Measurements from ENCODE around the gene FBXL17. TPM values are rescaled to one million over a fixed set of nuclear protein-coding genes. Genes with fewer than 3 reads are reported as not detected.
A peak's percentile ranks its signal among the peaks of the same experiment; 100 is the strongest.
"Not testable (repeated sequence)": the region's sequence is repeated elsewhere in the genome, so short reads cannot be mapped to it uniquely, and the experiment has no call there.

FBXL17 gene
- total and polyA plus RNA-seq, 3 experiments from 2014 or later, result 6.4 to 8.2 (median 6.9) TPM

GRCh38 chr5:108409786-108410185 is 27.9 kb upstream of the FBXL17 start:
- Mint-ChIP-seq H3K27ac (no peak overlapping the region), H3K27me3 (peaks cover 0 to 6% of the 10 kb centered on the region in 2 donors), H3K9me3 (peaks cover 0 to 6% (median 0%) of the 10 kb centered on the region in 5 donors), H3K36me3 (no peaks in the 10 kb centered on the region), H3K4me3 (no peak overlapping the region), H3K4me1 (no peaks in the 10 kb centered on the region)
- Histone ChIP-seq H3K27ac (ENCODE audit: low read depth, low read length) (no peak overlapping the region), H3K4me1 (ENCODE audit: insufficient read depth, low read length) (no peaks in the 10 kb centered on the region), H3K27me3 (ENCODE audit: insufficient read depth, low read length, poor library complexity, severe bottlenecking) (no peaks in the 10 kb centered on the region), H3K4me3 (ENCODE audit: low read length) (no peak overlapping the region), H3K9me3 (ENCODE audit: low read length) (no peaks in the 10 kb centered on the region), H3K36me3 (ENCODE audit: insufficient read depth, low read length) (no peaks in the 10 kb centered on the region)
- DNase-seq, result no peak
- ChIA-PET POLR2A (no interaction called here), CTCF (no interaction called here)

- H3K36me3 ChIP-seq (ENCODE audit: insufficient read depth, low read length); DNase-seq; H3K4me1 ChIP-seq (ENCODE audit: insufficient read depth, low read length); H3K4me3 ChIP-seq (ENCODE audit: low read length); H3K9me3 ChIP-seq (ENCODE audit: low read length); H3K27ac ChIP-seq (ENCODE audit: low read depth, low read length); POLR2A ChIA-PET; H3K4me1 Mint-ChIP-seq; H3K36me3 Mint-ChIP-seq; CTCF ChIA-PET; H3K27me3 ChIP-seq (ENCODE audit: insufficient read depth, low read length, poor library complexity, severe bottlenecking); H3K27ac Mint-ChIP-seq; H3K4me3 Mint-ChIP-seq: not testable (repeated sequence)
- peaks cover 5 to 27% (median 12%) of the 10 kb centered on the region in 5 donors for H3K9me3 Mint-ChIP-seq
- H3K27me3 Mint-ChIP-seq, result peaks cover 20 to 39% of the 10 kb centered on the region in 2 donors
Observed at GRCh38 chr5:108405201-108405600, 23.3 kb upstream of the FBXL17 start.

- Histone ChIP-seq H3K36me3 (ENCODE audit: insufficient read depth, low read length) (no peaks in the 10 kb centered on the region), H3K4me1 (ENCODE audit: insufficient read depth, low read length) (no peaks in the 10 kb centered on the region), H3K4me3 (ENCODE audit: low read length) (no peak overlapping the region), H3K9me3 (ENCODE audit: low read length) (no peaks in the 10 kb centered on the region), H3K27ac (ENCODE audit: low read depth, low read length) (no peak overlapping the region), H3K27me3 (ENCODE audit: insufficient read depth, low read length, poor library complexity, severe bottlenecking) (peaks cover 10% of the 10 kb centered on the region)
- Mint-ChIP-seq H3K36me3 (peaks cover 0 to 14% (median 1%) of the 10 kb centered on the region in 3 donors), H3K9me3 (peaks cover under 1 to 22% (median 10%) of the 10 kb centered on the region in 5 donors), H3K27ac (no peak overlapping the region), H3K4me3 (no peak overlapping the region), H3K27me3 (peaks cover 19 to 50% of the 10 kb centered on the region in 2 donors), H3K4me1 (no peaks in the 10 kb centered on the region)
- ChIA-PET CTCF (no interaction called here), POLR2A (no interaction called here)
- DNase-seq, result no peak
Observed at GRCh38 chr5:108398964-108399363, 17.1 kb upstream of the FBXL17 start.

- DNase-seq; H3K27ac ChIP-seq (ENCODE audit: low read depth, low read length); H3K4me3 Mint-ChIP-seq; H3K4me1 ChIP-seq (ENCODE audit: insufficient read depth, low read length); H3K27ac Mint-ChIP-seq; H3K27me3 ChIP-seq (ENCODE audit: insufficient read depth, low read length, poor library complexity, severe bottlenecking); CTCF ChIA-PET; H3K4me3 ChIP-seq (ENCODE audit: low read length); H3K9me3 ChIP-seq (ENCODE audit: low read length); POLR2A ChIA-PET; H3K36me3 ChIP-seq (ENCODE audit: insufficient read depth, low read length); H3K4me1 Mint-ChIP-seq: not testable (repeated sequence)
- Mint-ChIP-seq H3K36me3 (peaks cover 0 to 14% (median 1%) of the 10 kb centered on the region in 3 donors), H3K9me3 (peaks cover 0 to 12% (median 4%) of the 10 kb centered on the region in 5 donors), H3K27me3 (peaks cover 15 to 30% of the 10 kb centered on the region in 2 donors)
Observed at GRCh38 chr5:108396837-108397236, 14.9 kb upstream of the FBXL17 start.

GRCh38 chr5:108387758-108388157 is 5.9 kb upstream of the FBXL17 start:
- CTCF ChIA-PET, result no interaction called here
- Histone ChIP-seq H3K9me3 (ENCODE audit: low read length) (no peaks in the 10 kb centered on the region), H3K27me3 (ENCODE audit: insufficient read depth, low read length, poor library complexity, severe bottlenecking) (no peaks in the 10 kb centered on the region), H3K4me3 (ENCODE audit: low read length) (no peak overlapping the region), H3K4me1 (ENCODE audit: insufficient read depth, low read length) (peaks cover 14% of the 10 kb centered on the region), H3K36me3 (ENCODE audit: insufficient read depth, low read length) (no peaks in the 10 kb centered on the region), H3K27ac (ENCODE audit: low read depth, low read length) (no peak overlapping the region)
- Mint-ChIP-seq H3K4me1 (peaks cover 13 to 19% (median 13%) of the 10 kb centered on the region in 3 donors), H3K4me3 (no peak overlapping the region), H3K27ac (no peak overlapping the region), H3K9me3 (no peaks in the 10 kb centered on the region), H3K36me3 (peaks cover 0 to 1% (median 0%) of the 10 kb centered on the region in 3 donors), H3K27me3 (no peaks in the 10 kb centered on the region)
- DNase-seq, result no peak
- POLR2A ChIA-PET, result interaction anchor here (0.6 kb wide), 1 partner anchor 340 kb away, joined by 3 read pairs; no protein-coding TSS in a partner anchor

GRCh38 chr5:108386345-108387061 is 4.6 kb upstream of the FBXL17 start:
- no peaks in the 10 kb centered on the region for H3K36me3 ChIP-seq (ENCODE audit: insufficient read depth, low read length)
- no peaks in the 10 kb centered on the region for H3K9me3 ChIP-seq (ENCODE audit: low read length)
- H3K9me3 Mint-ChIP-seq, result no peaks in the 10 kb centered on the region
- peaks cover 0 to 7% (median 0%) of the 10 kb centered on the region in 3 donors for H3K36me3 Mint-ChIP-seq
- no peak for DNase-seq
- POLR2A ChIA-PET, result no interaction called here
- peaks cover 13 to 22% (median 14%) of the 10 kb centered on the region in 3 donors for H3K4me1 Mint-ChIP-seq
- no peak overlapping the region for H3K4me3 ChIP-seq (ENCODE audit: low read length)
- peaks cover 0 to 1% of the 10 kb centered on the region in 2 donors for H3K27me3 Mint-ChIP-seq
- H3K27me3 ChIP-seq (ENCODE audit: insufficient read depth, low read length, poor library complexity, severe bottlenecking), result no peaks in the 10 kb centered on the region
- CTCF ChIA-PET, result no interaction called here
- H3K4me1 ChIP-seq (ENCODE audit: insufficient read depth, low read length), result peaks cover 14% of the 10 kb centered on the region
- no peak overlapping the region for H3K27ac Mint-ChIP-seq
- peak overlapping the region in 1 of 7 donors; percentile 33 for H3K4me3 Mint-ChIP-seq
- no peak overlapping the region for H3K27ac ChIP-seq (ENCODE audit: low read depth, low read length)

- no peaks in the 10 kb centered on the region for H3K9me3 Mint-ChIP-seq
Observed at GRCh38 chr5:108384741-108385140, 2.8 kb upstream of the FBXL17 start.

GRCh38 chr5:108382784-108383330 is 959 bp upstream of the FBXL17 start:
- Mint-ChIP-seq H3K27me3 (peaks cover 0 to 1% of the 10 kb centered on the region in 2 donors), H3K4me3 (peak overlapping the region; percentile 86 to 98 (median 89)), H3K36me3 (peaks cover 0 to 8% (median 0%) of the 10 kb centered on the region in 3 donors), H3K27ac (peak overlapping the region; percentile 93 to 99 (median 98)), H3K4me1 (peaks cover 33 to 46% (median 38%) of the 10 kb centered on the region in 3 donors), H3K9me3 (no peaks in the 10 kb centered on the region)
- peak in 2 of 5 donors; percentile 43 to 55 for DNase-seq
- H3K36me3 ChIP-seq (ENCODE audit: insufficient read depth, low read length), result no peaks in the 10 kb centered on the region
- H3K9me3 ChIP-seq (ENCODE audit: low read length), result no peaks in the 10 kb centered on the region
- ChIA-PET CTCF (interaction anchor here (0.7 to 2.0 kb wide), 3 partner anchors 16 to 1027 kb away, joined by 3 to 5 read pairs (median 3); partner anchors contain the start of gene PJA2), POLR2A (interaction anchor here (0.9 to 3.2 kb wide), 7 partner anchors 11 to 1307 kb away, joined by 3 to 37 read pairs (median 4); partner anchors contain the start of genes MAN2A1 and PJA2)
- peak overlapping the region; percentile 87 for H3K4me3 ChIP-seq (ENCODE audit: low read length)
- peaks cover 31% of the 10 kb centered on the region for H3K4me1 ChIP-seq (ENCODE audit: insufficient read depth, low read length)
- no peaks in the 10 kb centered on the region for H3K27me3 ChIP-seq (ENCODE audit: insufficient read depth, low read length, poor library complexity, severe bottlenecking)
- H3K27ac ChIP-seq (ENCODE audit: low read depth, low read length), result peak overlapping the region; percentile 96

More at GRCh38 chr5:108384741-108385140, 2.8 kb upstream of the FBXL17 start:
- CTCF ChIA-PET, result no interaction called here
- Mint-ChIP-seq H3K36me3 (peaks cover 0 to 8% (median 0%) of the 10 kb centered on the region in 3 donors), H3K4me3 (peak overlapping the region in 1 of 7 donors; percentile 89), H3K4me1 (peaks cover 19 to 28% (median 20%) of the 10 kb centered on the region in 3 donors), H3K27ac (peak overlapping the region in 6 of 8 donors; percentile 11 to 99 (median 96)), H3K27me3 (peaks cover 0 to 1% of the 10 kb centered on the region in 2 donors)
- Histone ChIP-seq H3K27me3 (ENCODE audit: insufficient read depth, low read length, poor library complexity, severe bottlenecking) (no peaks in the 10 kb centered on the region), H3K36me3 (ENCODE audit: insufficient read depth, low read length) (no peaks in the 10 kb centered on the region), H3K4me1 (ENCODE audit: insufficient read depth, low read length) (peaks cover 20% of the 10 kb centered on the region), H3K9me3 (ENCODE audit: low read length) (no peaks in the 10 kb centered on the region), H3K4me3 (ENCODE audit: low read length) (no peak overlapping the region), H3K27ac (ENCODE audit: low read depth, low read length) (no peak overlapping the region)
- POLR2A ChIA-PET, result no interaction called here
- DNase-seq, result no peak
